CD4-positive, alpha-beta T cell (primary cell): ENCODE results near the gene MIPOL1. TPM values are rescaled to one million over a fixed set of nuclear protein-coding genes. Genes with fewer than 3 reads are reported as not detected.

Experiments used
- ATAC-seq: fragments of 200-7000 bp; cut with Tn5 transposase; one replicate; pipeline ENCODE4 v1.10.0; 2022; ENCODE audit warnings: mild to moderate bottlenecking; ENCODE audit not compliant: poor library complexity
- CTCF ChIA-PET: fragments of 350-600 bp; sonication (Branson Sonifier 250); formaldehyde crosslinking; loops from one replicate; lab custom pipeline; 2021; ENCODE audit warnings: antibody characterized with exemption, inconsistent platforms; lab: Charles Lee
- POLR2A ChIA-PET: fragments of 350-600 bp; sonication (Branson Sonifier 250); formaldehyde crosslinking; loops from one replicate; lab custom pipeline; 2021; ENCODE audit warnings: antibody characterized with exemption, inconsistent platforms; lab: Charles Lee
- DNase-seq, 14 experiments: peaks; one replicate each; pipeline ENCODE4 v3.0.0-alpha.2; 2013 to 2020; ENCODE audit warnings: mixed read lengths in 2 of 14
- H3K27ac ChIP-seq, 2 donors: one replicate each; pipeline versions ENCODE4 v1.5.1 to v1.7.0; 2013; ENCODE audit warnings: low read length in 2 of 2, low read depth in 1 of 2, mild to moderate bottlenecking in 1 of 2
- H3K27me3 ChIP-seq, 2 experiments: 1 replicate in 1 of 2; 2 replicates in 1 of 2; pipeline versions ENCODE4 v1.6.1 to v1.7.0; 2013; ENCODE audit warnings: low read length in 2 of 2, control low read depth in 1 of 2, mild to moderate bottlenecking in 1 of 2, moderate library complexity in 1 of 2; ENCODE audit not compliant: insufficient read depth in 2 of 2, control insufficient read depth in 1 of 2
- H3K36me3 ChIP-seq: one replicate; pipeline ENCODE4 v1.6.1; 2013; ENCODE audit warnings: low read length, control low read depth; ENCODE audit not compliant: insufficient read depth
- H3K4me1 ChIP-seq: one replicate; pipeline ENCODE4 v1.6.1; 2013; ENCODE audit warnings: low read length, control low read depth; ENCODE audit not compliant: insufficient read depth
- H3K4me3 ChIP-seq: one replicate; pipeline ENCODE4 v1.5.1; 2013; ENCODE audit warnings: mild to moderate bottlenecking, low read length, moderate library complexity
- H3K9me3 ChIP-seq, 2 experiments: 1 replicate in 1 of 2; 2 replicates in 1 of 2; pipeline versions ENCODE4 v1.6.1 to v1.7.0; 2013; ENCODE audit warnings: low read length in 2 of 2, mild to moderate bottlenecking in 2 of 2, control low read depth in 1 of 2, moderate library complexity in 1 of 2; ENCODE audit not compliant: control insufficient read depth in 1 of 2, insufficient read depth in 1 of 2
- H3K27ac Mint-ChIP-seq: one replicate; pipeline ENCODE4 v1.8.0; 2020; ENCODE audit warnings: mixed read lengths
- H3K27me3 Mint-ChIP-seq: one replicate; pipeline ENCODE4 v1.8.0; 2021; ENCODE audit warnings: mixed read lengths
- H3K36me3 Mint-ChIP-seq: one replicate; pipeline ENCODE4 v1.8.0; 2021; ENCODE audit warnings: low read depth, mixed read lengths
- H3K4me1 Mint-ChIP-seq: one replicate; pipeline ENCODE4 v1.8.0; 2021; ENCODE audit warnings: low read depth, mixed read lengths
- H3K4me3 Mint-ChIP-seq: one replicate; pipeline ENCODE4 v1.8.0; 2020; ENCODE audit warnings: mild to moderate bottlenecking, mixed read lengths
- H3K9me3 Mint-ChIP-seq: one replicate; pipeline ENCODE4 v1.8.0; 2020; ENCODE audit warnings: mixed read lengths
- CTCF ChIP-seq: fragments of 200-600 bp; IDR thresholded peaks from one replicate; pipeline ENCODE4 v1.8.0; 2022; ENCODE audit warnings: antibody characterized with exemption, mild to moderate bottlenecking
- intact Hi-C, 2 experiments: fragments of 100-400 bp; cut with DNase I in 1 of 2; cut with micrococcal nuclease in 1 of 2; formaldehyde crosslinking; loops; one replicate each; pipeline versions ENCODE4 v1.15.1 to v1.9.0; 2023 to 2025; cut with DNase I, micrococcal nuclease
- total RNA-seq, 174 experiments: library from RNA in 2 of 174; stranded (reverse) in 2 of 174; gene quantifications; one replicate each; pipeline ENCODE4 v1.2.3 and lab custom pipeline; 2021 to 2026

Gene MIPOL1
- total RNA-seq, 2 experiments from 2014 or later: 0.30 TPM; not detected in 1

GRCh38 chr14:37413504-37414003, 215.8 kb downstream of the MIPOL1 start:
- Mint-ChIP-seq H3K27ac (no peak overlapping the region), H3K4me3 (no peak overlapping the region), H3K27me3 (no peaks in the 10 kb centered on the region), H3K36me3 (no peaks in the 10 kb centered on the region), H3K4me1 (no peaks in the 10 kb centered on the region), H3K9me3 (peaks cover 16% of the 10 kb centered on the region)
- intact Hi-C loops: no loop called here
- Histone ChIP-seq H3K36me3 (no peaks in the 10 kb centered on the region), H3K4me3 (no peak overlapping the region), H3K27me3 (no peaks in the 10 kb centered on the region), H3K9me3 (no peaks in the 10 kb centered on the region), H3K4me1 (no peaks in the 10 kb centered on the region), H3K27ac (no peak overlapping the region)
- DNase-seq (no peak), ATAC-seq (no peak)
- ChIA-PET POLR2A (no interaction called here), CTCF (no interaction called here)
- no peak for TF ChIP-seq CTCF

GRCh38 chr14:37416264-37416663, 218.5 kb downstream of the MIPOL1 start:
- peaks cover 20% of the 10 kb centered on the region for H3K9me3 Mint-ChIP-seq
- no peak overlapping the region for H3K27ac Mint-ChIP-seq
- Histone ChIP-seq H3K36me3 (no peaks in the 10 kb centered on the region), H3K27me3 (no peaks in the 10 kb centered on the region), H3K9me3 (no peaks in the 10 kb centered on the region), H3K4me3 (no peak overlapping the region), H3K4me1 (no peaks in the 10 kb centered on the region), H3K27ac (no peak overlapping the region)
- ChIA-PET CTCF (no interaction called here), POLR2A (no interaction called here)
- no peak overlapping the region for H3K4me3 Mint-ChIP-seq
- DNase-seq: no peak
- TF ChIP-seq CTCF: no peak
- no peaks in the 10 kb centered on the region for H3K36me3 Mint-ChIP-seq
- no peak for ATAC-seq
- intact Hi-C loops: no loop called here
- no peaks in the 10 kb centered on the region for H3K27me3 Mint-ChIP-seq
- H3K4me1 Mint-ChIP-seq: no peaks in the 10 kb centered on the region

GRCh38 chr14:37417151-37417550, 219.4 kb downstream of the MIPOL1 start:
- no peaks in the 10 kb centered on the region for H3K36me3 Mint-ChIP-seq
- POLR2A ChIA-PET: no interaction called here
- Histone ChIP-seq H3K27ac (no peak overlapping the region), H3K27me3 (no peaks in the 10 kb centered on the region), H3K36me3 (no peaks in the 10 kb centered on the region), H3K4me3 (no peak overlapping the region), H3K9me3 (no peaks in the 10 kb centered on the region), H3K4me1 (no peaks in the 10 kb centered on the region)
- H3K9me3 Mint-ChIP-seq: peaks cover 18% of the 10 kb centered on the region
- no peak for ATAC-seq
- no peak for DNase-seq
- no peaks in the 10 kb centered on the region for H3K27me3 Mint-ChIP-seq
- no peaks in the 10 kb centered on the region for H3K4me1 Mint-ChIP-seq
- TF ChIP-seq CTCF: no peak
- H3K4me3 Mint-ChIP-seq: no peak overlapping the region
- intact Hi-C loops: no loop called here
- no peak overlapping the region for H3K27ac Mint-ChIP-seq
- CTCF ChIA-PET: no interaction called here
